OCI-LY3 (cell line): ENCODE results near the gene DPP10.

Experiments used
- H2AFZ ChIP-seq: fragments of 200-600, 300-600 bp; shearing (Covaris generic); 2 replicates; pipeline ENCODE4 v1.6.0; 2014; ENCODE audit warnings: antibody characterized with exemption, low read depth, low read length
- H3K27ac ChIP-seq: fragments of 200-600, 300-600 bp; sonication (generic); 2 replicates; pipeline ENCODE4 v1.5.1; 2014; ENCODE audit warnings: mild to moderate bottlenecking, low read length, moderate library complexity, mixed read lengths
- H3K27me3 ChIP-seq: fragments of 200-600, 300-600 bp; sonication (generic); 2 replicates; pipeline ENCODE4 v1.6.1; 2014; ENCODE audit warnings: low read depth, low read length, mixed read lengths
- H3K36me3 ChIP-seq: fragments of 200-600, 300-600 bp; sonication (generic); replicated peaks from 2 replicates; pipeline ENCODE3; 2014; ENCODE audit warnings: low read depth, low read length, mixed read lengths
- H3K4me1 ChIP-seq: fragments of 300-600, 200-600 bp; sonication (generic); 2 replicates; pipeline ENCODE4 v1.6.1; 2014; ENCODE audit warnings: low read length, mixed read lengths
- H3K4me2 ChIP-seq: fragments of 200-600, 300-600 bp; sonication (generic); 2 replicates; pipeline ENCODE4 v1.6.1; 2014; ENCODE audit warnings: low read length, mixed read lengths
- H3K4me3 ChIP-seq: fragments of 300-600, 200-600 bp; sonication (generic); 2 replicates; pipeline ENCODE4 v1.5.1; 2014; ENCODE audit warnings: antibody characterized with exemption, mild to moderate bottlenecking, low read length, moderate library complexity
- H3K79me2 ChIP-seq: fragments of 300-600, 200-600 bp; shearing (Covaris generic); 2 replicates; pipeline ENCODE4 v1.6.1; 2014; ENCODE audit warnings: mild to moderate bottlenecking, low read length, mixed read lengths
- H3K9ac ChIP-seq: fragments of 300-600, 200-600 bp; shearing (Covaris generic); 2 replicates; pipeline ENCODE4 v1.6.0; 2014; ENCODE audit warnings: mild to moderate bottlenecking, low read length, moderate library complexity
- H3K9me3 ChIP-seq: fragments of 200-600, 300-600 bp; shearing (Covaris generic); 2 replicates; pipeline ENCODE4 v1.6.1; 2014; ENCODE audit warnings: low read length, mixed read lengths; ENCODE audit not compliant: insufficient read depth
- H4K20me1 ChIP-seq: fragments of 200-600, 300-600 bp; sonication (generic); 2 replicates; pipeline ENCODE4 v1.6.1; 2016; ENCODE audit warnings: low read length, mixed read lengths; ENCODE audit not compliant: insufficient read depth
- CTCF ChIP-seq: fragments of 200-600, 300-600 bp; sonication (generic); IDR thresholded peaks from 2 replicates; pipeline ENCODE4 v1.5.1; 2014; ENCODE audit warnings: antibody characterized with exemption, low read length, low read depth
- EZH2phosphoT487 ChIP-seq: fragments of 200-600 bp; shearing (Covaris generic); IDR thresholded peaks from 2 replicates; pipeline ENCODE4 v1.6.1; 2018; ENCODE audit warnings: antibody characterized with exemption, mixed run types, low read depth

The DPP10 gene

GRCh38 chr2:115327061-115327460 is 884.6 kb downstream of the DPP10 start:
- H3K79me2 ChIP-seq: no peaks in the 10 kb centered on the region
- no peak overlapping the region for H3K4me2 ChIP-seq
- H3K9ac ChIP-seq: no peak overlapping the region
- TF ChIP-seq CTCF: no peak
- H3K4me3 ChIP-seq: no peak overlapping the region
- H2AFZ ChIP-seq: no peak overlapping the region
- H3K27me3 ChIP-seq: no peaks in the 10 kb centered on the region
- no peak overlapping the region for H3K27ac ChIP-seq
- H3K36me3 ChIP-seq: no peaks in the 10 kb centered on the region
- no peaks in the 10 kb centered on the region for H3K4me1 ChIP-seq
- no peaks in the 10 kb centered on the region for H3K9me3 ChIP-seq
- H4K20me1 ChIP-seq: no peaks in the 10 kb centered on the region

GRCh38 chr2:115359550-115359949 is 917.1 kb downstream of the DPP10 start:
- Histone ChIP-seq H3K36me3 (no peaks in the 10 kb centered on the region), H3K9ac (no peak overlapping the region), H3K4me2 (no peak overlapping the region), H3K79me2 (no peaks in the 10 kb centered on the region), H4K20me1 (no peaks in the 10 kb centered on the region), H3K27ac (no peak overlapping the region), H2AFZ (no peak overlapping the region), H3K4me3 (no peak overlapping the region), H3K9me3 (no peaks in the 10 kb centered on the region), H3K27me3 (no peaks in the 10 kb centered on the region), H3K4me1 (no peaks in the 10 kb centered on the region)
- TF ChIP-seq CTCF: no peak
- no peak for TF ChIP-seq EZH2phosphoT487

DNA sequence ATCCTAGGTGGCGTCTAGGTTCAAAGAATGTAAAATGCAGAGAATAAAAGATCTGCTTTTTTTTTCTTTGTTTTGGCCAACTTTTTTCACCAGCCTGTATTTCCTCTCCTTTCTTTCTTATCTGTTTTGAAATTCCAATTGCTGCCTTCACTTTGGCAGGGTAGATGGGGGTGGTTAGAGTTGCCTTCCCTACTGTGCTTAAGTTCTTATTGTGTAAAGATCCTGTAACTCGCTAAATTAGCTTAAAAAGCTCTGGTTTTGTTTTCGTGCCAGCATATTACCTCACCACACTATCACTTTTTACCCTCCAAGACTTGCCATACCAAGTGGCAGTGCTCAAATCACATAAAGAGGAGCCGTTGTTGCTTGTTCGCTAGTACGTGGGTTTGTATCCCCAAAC is 921.7 kb downstream of the DPP10 start:
- Histone ChIP-seq H3K4me1 (no peaks in the 10 kb centered on the region), H3K9ac (no peak overlapping the region), H4K20me1 (no peaks in the 10 kb centered on the region), H3K4me3 (no peak overlapping the region), H3K36me3 (no peaks in the 10 kb centered on the region), H2AFZ (no peak overlapping the region), H3K27me3 (no peaks in the 10 kb centered on the region), H3K4me2 (no peak overlapping the region), H3K9me3 (no peaks in the 10 kb centered on the region), H3K27ac (no peak overlapping the region), H3K79me2 (no peaks in the 10 kb centered on the region)
- TF ChIP-seq CTCF: no peak
- TF ChIP-seq EZH2phosphoT487: no peak

DNA sequence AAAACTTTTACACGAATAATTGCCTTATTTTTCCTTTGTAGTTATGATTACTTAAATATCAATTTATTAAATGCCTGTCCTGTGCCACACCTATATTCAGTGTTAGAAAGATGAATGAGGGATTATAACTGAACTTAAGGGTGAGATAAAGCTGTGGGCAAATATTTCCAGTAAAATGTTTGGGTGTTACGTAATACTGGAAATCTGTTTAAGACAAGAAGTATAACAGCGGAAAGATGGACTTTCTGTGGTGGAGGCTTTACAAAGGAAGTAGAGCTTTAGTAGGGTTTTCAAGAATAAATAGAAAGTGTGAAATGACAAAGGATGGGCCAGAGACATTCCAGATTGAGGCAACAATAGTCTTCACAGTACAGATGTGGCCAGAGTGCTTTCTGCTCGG is 927.0 kb downstream of the DPP10 start:
- H3K4me1 ChIP-seq: no peaks in the 10 kb centered on the region
- no peaks in the 10 kb centered on the region for H3K79me2 ChIP-seq
- H4K20me1 ChIP-seq: no peaks in the 10 kb centered on the region
- H3K36me3 ChIP-seq: no peaks in the 10 kb centered on the region
- no peak overlapping the region for H3K4me2 ChIP-seq
- H3K27ac ChIP-seq: no peak overlapping the region
- no peak overlapping the region for H3K9ac ChIP-seq
- no peaks in the 10 kb centered on the region for H3K27me3 ChIP-seq
- H3K9me3 ChIP-seq: 0 out of 2 replicates have a peak, but pooled peaks cover 6% of the 10 kb centered on the region
- H3K4me3 ChIP-seq: no peak overlapping the region
- TF ChIP-seq CTCF: no peak
- TF ChIP-seq EZH2phosphoT487: no peak
- no peak overlapping the region for H2AFZ ChIP-seq
